Measurements from ENCODE around the gene NOL7.

NOL7 gene

DNA sequence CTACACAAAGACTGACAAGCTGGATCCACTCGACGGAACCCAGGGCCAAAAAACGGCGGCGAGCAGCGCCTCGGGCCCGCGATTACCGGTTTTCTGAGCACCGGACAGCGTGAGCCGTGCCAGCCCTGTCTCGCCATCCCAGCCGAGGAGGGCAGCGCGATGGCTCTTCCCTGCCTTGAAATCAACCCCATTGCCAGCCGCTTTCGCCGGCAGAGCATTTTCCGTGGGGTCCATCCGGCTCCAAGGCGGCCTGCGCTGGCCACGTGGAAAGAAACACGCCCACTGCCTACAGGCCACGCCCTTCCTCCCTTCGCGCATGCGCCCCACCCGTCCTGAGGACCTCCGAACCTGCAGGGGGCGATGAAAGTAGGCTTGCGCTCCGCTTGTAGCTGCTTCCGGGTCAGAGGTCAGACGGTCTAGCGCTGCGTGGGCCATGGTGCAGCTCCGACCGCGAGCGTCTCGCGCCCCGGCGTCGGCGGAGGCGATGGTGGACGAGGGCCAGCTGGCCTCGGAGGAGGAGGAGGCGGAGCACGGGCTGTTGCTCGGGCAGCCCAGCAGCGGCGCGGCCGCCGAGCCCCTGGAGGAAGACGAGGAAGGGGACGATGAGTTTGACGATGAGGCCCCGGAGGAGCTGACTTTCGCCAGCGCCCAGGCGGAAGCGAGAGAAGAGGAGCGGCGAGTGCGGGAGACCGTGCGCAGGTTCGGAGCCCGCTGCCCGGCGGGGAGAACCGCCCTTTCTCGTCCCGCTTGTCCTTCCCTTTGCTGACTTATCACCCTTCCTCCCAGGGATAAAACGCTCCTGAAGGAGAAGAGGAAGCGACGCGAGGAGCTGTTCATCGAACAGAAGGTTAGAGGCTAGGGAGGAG, at the start of gene NOL7:
Gene NOL7 (plus strand): TSS at position 410 of the 866 bp plus-strand sequence. CDS start 24 bp downstream, at position 434.
- peak; percentile 69 to 99 (median 96) for DNase-seq

DNA sequence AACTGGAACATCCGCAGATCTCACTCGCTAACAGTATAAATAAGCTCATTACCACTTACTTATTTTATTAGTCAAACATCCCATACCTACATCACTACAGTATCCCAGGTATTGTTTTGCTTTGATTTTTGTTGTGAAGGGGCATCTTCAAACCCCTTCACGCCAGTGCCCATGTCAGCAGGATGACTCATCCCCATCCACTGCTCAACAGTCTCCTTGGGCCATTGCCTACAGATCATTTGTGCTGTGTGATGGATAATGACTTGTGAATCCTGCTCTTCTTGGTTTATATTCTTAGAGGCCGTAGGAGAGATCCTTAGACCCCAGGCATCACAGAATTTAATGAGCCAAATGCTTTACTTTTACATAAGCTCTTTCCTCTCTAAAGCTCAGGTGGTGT, 49.2 kb upstream of the NOL7 start:
- no peak for DNase-seq

DNA sequence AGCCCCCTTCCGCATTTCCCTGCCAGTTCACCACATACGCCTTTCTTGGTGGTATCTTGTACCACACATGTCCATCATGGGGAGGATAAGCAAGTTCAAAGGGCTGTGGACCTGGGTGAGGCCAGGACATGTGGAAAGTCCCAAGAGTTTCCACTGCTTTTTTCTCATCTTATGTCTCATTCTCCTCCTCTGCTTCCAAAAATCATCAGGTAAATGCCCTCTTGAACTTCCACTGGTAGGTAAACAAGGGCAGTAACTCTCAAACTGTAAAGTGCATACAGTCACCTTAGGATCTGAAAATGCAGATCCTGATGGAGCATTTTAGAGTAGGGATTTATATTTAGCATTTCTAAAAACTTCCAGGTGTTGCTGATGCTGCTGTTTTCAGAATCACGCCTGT, 48.6 kb upstream of the NOL7 start:
- no peak for DNase-seq

DNA sequence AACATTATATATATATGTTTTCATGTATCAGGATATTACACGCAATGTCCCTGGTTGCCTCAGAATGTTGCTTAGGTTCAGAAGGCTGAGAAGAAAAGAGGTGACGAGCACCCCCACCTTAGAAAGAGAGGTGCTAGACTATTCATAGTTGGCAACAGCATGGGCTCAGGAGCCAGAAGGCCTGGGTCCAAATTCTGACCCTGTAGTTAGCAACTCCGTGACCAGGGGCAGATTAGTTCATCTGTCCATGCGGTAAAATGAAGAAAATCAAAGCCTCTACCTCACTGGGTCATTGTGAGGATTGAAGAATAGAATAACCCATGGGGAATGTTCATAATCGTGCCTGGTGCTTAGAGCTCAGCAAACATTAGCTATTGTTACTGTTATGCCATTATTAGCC, 46.2 kb upstream of the NOL7 start:
- no peak for DNase-seq

DNA sequence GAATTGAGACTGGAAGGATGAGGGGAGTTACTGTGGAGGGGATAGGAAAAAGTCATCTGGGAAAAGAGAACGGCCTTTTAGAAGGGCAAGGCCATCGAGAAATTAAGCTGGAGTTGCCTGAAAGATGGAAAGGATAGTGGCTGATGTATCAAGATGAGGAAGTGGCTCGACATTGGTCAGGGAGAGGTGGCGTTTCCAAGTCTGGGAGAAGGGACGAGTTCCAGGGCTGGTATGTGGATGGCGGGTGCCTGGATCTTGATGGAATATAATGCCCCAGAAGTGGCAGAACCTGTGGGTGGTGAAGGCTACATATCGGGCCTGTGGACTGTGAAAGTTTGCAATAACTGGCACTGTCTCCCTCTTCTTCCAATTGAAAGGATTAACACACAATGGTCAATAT, 42.9 kb upstream of the NOL7 start:
- DNase-seq: no peak

DNA sequence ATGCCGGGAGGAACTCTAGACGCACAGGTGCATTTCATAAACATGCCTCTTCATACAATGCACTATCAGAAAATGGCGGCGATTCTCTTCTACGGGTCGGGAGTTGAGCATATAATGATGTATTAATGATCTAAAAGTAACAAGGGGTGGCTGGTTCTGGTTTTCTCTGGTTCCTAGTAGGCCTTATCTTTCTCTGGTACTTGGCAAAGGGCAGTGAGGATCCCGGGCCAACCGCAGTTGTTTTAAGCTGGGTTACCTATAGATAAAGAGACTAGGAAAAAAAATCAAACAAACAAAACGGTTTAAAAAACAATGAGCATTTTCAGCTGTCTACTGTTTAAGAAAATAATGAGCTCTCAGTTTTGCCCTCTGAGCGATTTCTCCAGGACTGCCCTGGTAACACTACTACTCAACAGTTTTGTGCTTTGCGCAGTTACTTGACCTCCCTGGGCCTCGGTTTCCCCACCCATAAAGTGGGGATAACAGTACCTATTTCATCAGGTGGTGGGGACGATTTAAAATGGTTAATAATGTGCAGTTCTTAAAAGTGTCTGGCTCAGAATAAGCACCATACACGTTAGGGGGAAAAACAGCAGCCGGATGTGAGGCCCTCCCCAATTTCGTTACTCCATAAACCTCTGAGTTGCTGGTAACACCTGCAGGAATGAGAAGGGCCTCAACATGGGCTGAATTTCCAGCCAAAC, 42.0 kb upstream of the NOL7 start:
- no peak for DNase-seq

DNA sequence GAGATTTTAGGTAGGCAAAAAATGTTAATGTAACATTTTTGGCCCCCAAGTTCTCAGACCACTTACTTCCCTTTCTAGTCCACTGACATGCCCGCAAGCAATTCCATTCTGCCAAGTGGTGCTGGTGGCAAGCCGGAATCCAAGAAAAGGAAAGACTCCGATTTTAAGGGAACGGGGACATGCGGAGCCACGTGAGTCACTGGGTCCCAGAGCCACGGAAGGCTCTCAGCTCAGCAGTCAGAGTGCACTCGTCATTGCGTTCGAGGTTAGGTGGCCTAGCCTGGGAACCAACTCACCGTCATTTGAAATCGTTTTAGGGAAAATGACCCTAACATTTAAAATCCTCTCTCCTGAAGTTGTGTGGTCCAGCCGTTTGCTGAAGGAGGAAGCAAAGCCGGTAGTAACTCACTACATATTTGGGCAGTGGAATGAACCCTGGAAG, 41.4 kb upstream of the NOL7 start:
- peak in 9 of 14 donors; percentile 24 to 63 (median 47) for DNase-seq

DNA sequence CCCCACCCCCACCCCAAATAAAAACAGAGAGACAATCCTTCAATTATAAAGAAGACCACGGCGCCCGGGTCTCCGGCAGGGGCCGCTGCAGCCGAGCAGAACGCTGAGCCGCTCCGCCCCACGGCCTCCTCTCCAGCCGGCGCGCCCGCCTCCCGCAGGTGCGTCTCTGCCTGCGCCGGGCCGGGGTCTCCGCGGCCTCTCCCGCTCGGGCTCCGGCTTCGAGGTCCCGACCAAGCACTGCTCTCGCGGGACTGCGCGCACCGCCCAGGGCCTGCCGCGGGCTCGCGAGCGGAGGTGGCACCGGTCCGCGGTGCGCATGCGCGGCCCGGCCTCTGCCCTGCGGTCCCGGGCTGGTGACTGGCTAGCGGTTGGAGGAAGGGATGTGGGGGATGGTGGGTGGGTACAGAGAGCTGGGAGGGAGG, 41.0 kb upstream of the NOL7 start:
- DNase-seq: peak in 13 of 14 donors; percentile 51 to 91 (median 87)

DNA sequence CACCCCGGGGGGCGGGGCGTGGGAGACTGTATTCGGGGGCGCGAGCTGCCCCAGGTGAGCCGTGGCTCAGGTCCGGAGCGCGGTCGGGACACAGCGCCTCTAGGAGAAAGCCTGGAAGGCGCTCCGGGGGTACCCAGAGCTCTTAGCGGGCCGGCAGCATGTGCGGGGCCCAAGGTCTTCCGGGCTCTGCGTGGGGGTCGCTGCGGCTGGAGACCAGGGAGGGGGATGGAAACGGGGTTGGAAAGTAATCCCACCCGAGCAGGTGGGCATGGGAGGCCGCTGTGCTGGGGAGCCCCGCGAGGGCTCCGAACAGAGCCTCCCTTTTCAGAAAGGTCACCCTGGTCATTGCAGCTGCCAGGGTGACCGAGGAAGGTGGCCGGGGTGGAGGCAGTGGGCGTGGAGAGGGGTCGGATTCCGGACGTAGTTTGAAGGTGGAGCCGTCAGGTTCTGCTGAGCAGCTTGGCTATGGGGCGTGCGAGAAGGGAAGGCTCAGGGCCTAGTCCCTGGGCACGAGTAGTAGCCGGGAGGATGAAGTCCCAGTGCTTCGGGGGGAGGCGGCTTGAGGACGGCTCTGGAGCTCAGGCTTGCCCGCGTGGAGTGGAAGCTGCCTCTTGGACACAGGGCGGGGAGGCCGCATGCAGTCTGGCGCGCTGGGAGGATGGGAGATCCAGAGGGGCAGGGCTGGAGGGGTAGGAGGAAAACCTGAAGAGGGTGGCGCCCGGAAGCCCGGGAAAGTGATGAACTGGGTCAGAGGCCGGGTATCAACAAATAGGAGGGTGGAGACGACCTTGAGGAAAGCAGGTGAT, 40.4 kb upstream of the NOL7 start, which contains the start of gene SIRT5:
Gene SIRT5 (plus strand): TSS at position 31 of the 806 bp plus-strand sequence. CDS start 9,510 bp downstream, outside the sequence.
- DNase-seq: peak in 13 of 14 donors; percentile 44 to 86 (median 74)

DNA sequence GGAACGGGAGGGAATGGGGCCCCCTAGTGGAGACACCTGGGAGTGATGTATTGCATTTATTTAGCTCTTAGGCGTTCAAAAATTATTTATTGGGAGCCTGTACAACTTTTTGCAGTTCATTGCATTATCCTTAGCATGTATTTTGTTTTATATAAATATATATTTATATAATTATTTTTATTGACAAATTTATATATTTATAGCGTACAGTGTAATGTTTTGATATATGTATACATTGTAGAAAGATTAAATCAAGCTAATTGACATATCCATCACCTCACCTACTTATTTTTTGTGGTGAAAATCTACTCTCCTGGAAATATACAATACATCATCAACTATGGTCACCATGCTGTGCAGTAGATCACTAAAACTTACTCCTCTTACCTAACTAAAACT, 39.8 kb upstream of the NOL7 start:
- no peak for DNase-seq

DNA sequence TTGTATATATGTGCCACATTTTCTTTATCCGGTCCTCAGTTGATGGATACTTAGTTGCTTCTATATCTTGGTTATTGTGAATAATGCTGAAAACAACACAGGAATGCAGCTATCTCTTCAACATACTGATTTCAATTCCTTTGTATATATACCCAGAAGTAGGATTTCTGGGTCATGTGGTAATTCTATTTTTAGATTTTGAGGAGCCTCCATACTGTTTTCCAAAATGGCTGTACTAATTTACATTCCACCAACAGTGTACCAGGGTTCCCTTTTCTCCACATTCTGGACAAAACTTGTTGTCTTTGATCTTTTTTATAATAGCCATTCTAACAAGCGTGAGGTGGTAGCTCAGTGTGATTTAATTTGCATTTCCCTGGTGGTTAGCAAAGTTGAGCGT, 39.1 kb upstream of the NOL7 start:
- DNase-seq: no peak

DNA sequence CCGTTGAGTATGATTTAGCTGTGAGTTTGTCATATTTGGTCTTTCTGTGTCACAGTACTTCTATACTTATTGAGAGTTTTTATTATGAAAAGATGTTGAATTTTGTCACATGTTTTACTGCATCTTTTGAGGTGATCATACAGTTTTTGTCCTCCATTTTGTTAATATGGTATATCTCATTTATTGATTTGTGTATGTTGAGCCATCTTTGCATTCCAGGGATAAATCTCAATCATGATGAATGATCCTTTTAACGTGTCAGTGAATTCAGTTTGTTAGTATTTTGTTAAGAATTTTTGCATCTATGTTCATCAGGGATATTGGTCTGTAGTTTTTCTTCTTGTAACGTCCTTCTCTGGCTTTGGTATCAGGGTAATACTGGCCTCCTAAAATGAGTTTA, 37.2 kb upstream of the NOL7 start:
- no peak for DNase-seq

DNA sequence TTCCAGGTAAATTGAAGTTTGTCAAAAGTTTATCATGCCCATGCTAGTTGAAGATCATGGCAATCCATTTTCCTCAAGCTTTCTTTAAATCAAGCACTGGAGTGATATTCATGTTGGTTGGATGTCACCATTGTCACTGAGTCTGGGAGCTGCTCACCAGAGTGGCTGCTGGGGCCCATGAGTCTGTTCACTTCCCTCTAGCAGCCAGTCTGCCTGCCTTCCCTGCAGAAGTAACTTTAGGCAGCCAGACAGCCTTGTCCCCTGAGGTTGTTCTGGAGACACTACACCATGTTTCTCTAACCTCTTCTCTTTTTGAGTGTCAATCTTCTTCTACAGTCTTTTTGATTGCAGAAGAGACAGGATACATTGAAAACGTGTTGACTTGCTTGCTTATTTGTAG, 35.2 kb upstream of the NOL7 start:
- no peak for DNase-seq

DNA sequence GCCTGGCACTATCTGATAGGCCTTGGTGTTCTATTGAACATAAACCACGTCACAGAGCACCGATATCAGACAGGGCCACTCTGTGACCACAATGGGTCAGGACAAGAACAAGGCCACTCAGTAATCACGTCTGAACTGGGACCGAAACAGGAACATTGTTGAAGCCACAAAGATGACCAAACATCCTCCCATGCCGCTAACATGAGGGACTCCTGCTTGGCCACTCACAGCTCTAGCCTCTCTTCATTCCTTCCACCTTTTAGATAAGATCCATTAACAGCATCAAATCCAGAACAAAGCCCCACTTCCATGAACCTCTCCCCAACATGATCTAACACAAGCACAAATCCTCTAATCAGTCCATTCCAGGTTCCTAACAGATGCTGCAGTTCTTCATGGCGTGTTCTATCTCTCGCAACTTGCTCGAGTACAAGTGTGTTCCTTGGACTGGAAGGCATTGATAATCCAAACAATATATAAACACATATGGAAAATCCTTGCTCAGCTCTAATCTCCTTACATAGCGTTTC, 33.4 kb upstream of the NOL7 start:
- peak in 2 of 14 donors; percentile 12 to 17 for DNase-seq

DNA sequence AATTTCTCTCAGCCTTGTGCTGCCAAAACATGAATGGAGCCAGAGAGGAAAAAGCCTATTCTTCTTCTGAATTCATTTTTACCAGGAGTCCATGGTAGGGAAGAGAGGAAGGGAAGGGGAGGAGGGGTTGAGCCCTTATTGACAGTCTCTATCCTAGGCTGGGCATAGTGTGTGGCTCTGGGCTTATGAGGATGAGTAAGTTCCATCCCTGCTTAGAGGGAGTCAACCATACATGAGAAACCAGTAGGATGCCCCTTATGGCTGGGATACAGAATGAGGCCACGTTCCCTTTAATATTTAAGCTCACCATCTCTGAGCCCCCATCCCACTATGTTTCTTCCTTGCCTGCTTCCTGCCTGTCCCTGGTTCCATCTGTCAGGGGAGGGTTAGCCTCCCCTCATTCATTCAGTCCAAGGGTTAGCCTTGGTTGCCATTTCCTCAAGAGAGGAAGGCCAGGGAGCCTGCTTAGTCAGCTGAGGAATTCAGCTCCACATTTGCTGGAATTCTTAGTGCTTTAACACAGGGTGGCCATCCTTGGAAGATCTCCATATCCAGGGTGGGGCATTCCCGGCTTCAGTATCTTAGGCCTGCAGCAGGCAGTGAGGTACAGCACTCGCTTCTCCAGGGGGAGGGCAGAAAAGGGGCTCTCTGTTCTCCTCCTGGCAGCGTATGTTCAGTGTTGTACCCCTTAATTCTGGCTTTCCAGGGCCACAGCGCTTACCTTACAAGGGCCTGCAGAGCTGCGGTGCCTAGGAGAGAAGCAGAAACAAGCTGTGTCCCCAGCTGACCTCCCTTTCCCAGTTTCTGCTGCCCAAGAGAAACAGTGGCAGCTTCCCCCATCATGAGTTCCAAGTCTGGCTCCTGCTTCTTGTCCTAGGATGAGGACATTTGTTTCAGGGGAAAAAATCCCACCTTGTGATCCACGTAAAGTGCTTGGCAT, 28.3 kb upstream of the NOL7 start:
- no peak for DNase-seq

DNA sequence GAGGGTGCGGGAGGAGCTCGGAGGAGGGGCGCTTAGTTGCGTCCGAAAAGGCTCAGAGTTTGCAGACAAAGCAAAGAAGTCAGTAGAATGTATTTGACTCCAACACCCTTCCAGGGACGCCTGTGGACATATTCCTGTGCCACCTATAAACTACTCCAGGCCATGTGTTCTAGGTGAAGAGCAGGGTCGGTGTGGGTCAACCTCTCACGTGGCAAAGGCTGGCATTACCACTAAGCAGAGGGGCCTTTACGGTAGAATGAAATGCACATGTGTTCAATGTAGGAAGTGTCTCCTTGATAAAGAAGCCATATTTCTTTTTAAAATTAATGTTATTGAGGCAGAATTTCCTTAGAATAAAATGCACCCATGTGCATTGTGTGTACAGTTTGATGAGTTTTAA, 25.3 kb upstream of the NOL7 start:
- no peak for DNase-seq

DNA sequence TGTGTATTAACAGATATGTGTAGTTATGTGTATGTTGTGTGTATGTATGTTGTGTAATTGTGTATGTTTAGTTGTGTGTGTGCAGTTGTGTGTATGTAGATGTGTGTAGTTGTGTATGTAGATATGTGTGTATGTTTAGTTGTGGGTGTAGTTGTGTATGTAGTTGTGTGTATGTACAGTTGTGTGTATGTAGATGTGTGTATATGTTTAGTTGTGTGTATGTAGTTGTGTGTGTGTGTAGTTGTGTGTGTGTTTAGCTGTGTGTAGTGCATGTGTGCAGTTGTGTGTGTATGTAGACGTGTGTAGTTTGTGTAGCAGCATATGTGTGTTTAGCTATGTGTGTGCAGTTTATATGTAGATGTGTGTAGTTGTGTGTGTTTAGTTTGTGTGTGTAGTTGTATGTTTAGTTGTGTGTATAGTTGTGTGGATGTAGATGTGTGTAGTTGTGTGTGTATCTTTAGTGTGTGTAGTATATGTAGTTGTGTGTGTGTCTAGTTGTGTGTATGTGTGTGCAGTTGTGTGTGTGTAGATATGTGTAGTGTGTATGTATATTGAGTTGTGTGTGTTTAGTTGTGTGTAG, 24.5 kb upstream of the NOL7 start:
- DNase-seq: no peak

DNA sequence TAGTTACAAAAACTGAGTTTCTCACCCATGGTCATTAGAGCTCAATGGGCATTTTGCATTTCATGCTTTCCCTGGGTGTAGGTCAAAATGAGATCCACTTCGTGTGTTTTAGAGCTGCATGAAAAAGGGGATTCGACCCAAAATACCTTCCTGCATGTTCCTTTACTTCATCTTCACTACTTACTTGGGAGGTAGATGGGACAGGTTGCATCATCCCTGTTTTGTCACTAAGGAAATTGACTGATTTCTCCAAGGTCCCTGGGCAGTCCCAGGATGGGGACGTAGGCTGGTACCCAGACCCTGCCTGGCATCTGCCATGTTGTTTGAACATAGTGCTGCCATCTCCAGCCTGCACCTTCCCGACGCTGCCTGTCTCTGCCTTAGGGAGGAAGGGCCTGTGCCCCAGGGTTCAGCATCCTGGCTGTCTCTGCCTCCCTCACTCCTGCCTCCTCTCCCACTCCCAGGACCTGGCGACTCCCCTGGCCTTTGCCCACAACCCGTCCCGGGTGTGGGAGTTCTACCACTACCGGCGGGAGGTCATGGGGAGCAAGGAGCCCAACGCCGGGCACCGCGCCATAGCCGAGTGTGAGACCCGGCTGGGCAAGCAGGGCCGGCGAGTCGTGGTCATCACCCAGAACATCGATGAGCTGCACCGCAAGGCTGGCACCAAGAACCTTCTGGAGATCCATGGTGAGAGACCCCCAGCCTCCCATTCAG, 23.8 kb upstream of the NOL7 start:
- no peak for DNase-seq

DNA sequence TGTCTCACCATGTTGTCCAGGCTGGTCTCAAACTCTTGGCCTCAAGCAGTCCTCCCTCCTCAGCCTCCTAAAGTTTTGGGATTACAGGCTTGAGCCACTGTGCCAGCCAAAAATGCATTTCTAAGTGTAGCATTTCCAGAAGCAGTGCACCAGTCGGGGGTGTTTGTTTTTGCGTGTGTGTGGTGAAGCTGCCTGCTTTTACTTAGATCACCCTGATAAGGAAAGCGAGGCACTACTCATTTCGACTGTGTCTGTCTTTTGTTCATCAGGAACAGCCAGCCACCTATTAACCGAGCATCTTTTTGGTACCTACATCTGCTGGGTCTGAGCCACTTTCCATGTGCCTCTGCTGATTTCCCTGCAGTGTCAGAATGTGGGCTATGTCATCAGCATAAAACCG, 22.0 kb upstream of the NOL7 start:
- no peak for DNase-seq

DNA sequence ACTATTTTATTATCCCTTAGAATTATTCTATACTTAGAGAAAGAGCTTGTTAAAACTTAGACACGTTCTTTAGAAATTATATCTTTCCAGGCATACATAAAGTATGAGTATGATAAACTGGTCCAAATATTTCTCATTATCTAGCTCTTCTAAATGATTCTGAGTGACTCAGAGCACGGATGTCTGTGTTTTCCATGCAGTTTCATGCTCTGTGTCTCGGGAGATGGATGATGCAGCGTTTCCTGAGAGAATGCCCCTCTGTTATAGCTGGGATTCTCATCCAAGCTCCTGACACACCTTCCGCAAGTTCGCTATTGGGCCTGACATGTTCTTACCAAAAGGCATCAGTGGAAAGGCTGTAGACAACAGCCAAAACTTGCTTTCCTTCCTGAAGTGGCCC, 21.4 kb upstream of the NOL7 start:
- DNase-seq: no peak
